Measurements from ENCODE around the gene KANK2.

Gene KANK2

DNA sequence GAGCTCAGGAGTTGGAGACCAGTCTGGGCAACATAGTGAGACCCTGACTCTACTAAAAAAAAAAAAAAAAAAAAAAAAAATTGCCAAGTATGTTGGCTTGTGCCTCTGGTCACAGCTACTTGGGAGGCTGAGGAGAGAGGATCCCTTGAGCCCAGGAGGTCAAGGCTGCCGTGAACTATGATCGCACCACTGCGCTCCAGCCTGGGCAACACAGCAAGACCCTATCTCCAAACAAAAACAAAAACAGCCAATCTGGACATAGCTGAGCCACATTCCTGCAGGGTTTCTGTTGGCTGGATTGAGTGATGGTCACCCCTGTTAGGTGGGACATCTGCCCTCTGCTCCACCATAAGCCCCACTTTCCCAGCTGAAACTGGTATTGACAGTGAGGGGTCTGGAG is 28.5 kb upstream of the KANK2 start:
- no peak for DNase-seq (ENCODE audit: low read depth)

DNA sequence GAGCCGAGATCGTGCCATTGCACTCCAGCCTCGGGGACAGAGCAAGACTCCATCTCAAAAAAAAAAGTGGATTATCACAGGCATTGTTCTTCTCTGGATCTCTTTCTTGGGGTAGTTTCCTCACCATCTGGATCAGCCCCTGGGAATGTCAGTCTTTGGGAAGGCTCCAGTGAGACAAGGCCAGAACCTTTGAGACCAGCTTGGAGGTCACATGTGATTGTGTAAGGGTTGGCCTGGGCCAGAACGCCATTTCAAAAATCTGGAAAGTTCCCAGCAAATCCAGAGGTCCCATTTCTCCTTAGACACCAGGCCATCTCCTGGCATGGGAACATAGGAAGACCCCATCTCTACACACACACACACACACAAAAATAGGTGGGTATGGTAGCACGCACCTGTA is 27.8 kb upstream of the KANK2 start:
- DNase-seq (ENCODE audit: low read depth): no peak

DNA sequence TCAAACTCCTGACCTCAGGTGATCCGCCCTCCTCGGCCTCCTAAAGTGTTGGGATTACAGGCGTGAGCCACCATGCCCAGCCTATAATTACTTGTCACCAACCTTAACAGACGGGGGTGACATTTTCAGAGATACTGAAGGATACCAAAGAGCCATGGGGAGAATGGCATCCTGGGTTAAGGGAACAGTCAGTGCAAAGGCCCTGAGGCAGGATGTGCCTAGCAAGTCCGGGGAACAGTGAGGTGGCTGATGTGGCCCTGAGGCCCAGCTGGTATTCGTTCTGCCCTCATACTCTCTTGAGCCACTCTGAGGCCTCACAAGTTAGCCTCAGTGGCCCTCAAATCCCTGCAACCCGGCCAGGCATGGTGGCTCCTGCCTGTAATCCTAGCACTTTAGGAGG is 27.1 kb upstream of the KANK2 start:
- no peak for DNase-seq (ENCODE audit: low read depth)

DNA sequence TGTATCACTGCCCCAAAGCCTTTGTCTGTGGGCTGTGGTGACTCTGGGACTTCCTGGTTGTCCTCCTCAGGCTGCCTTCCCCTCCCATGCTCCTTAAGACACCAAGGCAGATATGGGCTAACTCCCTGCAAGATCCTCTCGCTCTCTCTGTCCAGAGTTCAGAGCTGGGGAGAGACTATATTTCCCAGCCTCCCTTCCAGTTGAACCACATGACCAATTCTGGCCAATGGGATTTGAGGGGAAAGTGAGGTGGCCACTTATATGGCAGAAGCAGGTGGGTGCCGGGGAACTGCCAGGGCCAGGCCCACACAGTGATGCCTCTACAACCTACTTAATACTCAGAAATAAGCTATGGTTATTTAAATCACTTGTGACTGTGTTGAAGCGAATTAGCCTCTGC is 25.9 kb upstream of the KANK2 start:
- no peak for DNase-seq (ENCODE audit: low read depth)

DNA sequence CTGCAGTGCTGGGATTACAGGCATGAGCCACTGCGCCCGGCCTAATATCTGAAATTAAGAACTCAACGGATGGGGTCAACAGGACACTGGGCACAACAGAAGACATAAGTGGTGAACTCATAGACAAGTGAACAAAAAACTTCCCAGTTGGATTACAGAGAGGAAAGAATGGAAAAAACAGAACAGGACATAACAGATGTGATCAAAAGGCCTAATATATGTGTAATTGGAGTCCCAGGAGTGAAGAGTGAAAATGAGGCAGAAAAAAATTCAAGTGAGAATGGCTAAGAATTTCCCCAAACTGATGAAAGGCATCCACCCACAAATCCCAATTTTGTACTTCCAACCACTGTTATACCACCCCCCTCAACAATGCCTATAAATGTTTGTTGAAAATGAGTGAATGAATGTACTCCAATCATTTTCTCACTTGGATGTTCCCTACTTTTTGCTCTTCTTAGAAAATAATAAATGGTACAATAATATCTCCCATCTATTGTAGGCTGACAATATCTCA is 23.8 kb upstream of the KANK2 start:
- DNase-seq (ENCODE audit: low read depth): no peak

DNA sequence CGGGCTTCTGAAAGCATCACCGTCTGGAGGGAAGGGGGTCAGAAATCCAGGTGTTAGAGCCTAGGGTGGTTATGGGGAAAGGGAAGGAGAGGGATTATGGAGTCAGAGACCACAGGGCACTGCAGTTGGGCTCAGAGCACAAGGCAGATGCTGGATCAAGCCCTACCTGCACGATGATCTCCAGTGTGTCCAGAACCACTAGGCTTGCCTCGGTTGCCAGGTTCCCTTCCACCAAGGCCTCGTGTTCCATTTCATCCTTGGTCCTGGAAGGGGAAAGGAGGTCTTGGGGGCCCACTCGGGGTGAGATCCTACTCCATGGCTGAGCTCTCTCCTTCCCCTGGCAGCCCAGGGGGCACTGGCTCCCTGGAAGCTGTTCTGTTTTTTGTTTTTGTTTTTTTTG is 17.0 kb upstream of the KANK2 start:
- no peak for DNase-seq (ENCODE audit: low read depth)

DNA sequence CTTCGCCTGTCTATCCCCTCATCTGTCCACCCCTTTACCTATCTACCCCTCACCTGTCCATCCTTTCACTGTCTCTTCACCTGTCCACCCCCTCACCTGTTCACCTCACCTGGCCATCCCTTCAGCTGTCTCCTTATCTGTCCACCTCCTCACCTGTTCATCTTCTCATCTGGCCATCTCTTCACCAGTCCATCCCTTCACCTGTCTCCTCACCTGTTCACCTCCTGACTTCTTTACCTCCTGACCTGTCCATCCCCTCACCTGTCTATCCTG is 13.2 kb upstream of the KANK2 start:
- DNase-seq (ENCODE audit: low read depth): no peak

DNA sequence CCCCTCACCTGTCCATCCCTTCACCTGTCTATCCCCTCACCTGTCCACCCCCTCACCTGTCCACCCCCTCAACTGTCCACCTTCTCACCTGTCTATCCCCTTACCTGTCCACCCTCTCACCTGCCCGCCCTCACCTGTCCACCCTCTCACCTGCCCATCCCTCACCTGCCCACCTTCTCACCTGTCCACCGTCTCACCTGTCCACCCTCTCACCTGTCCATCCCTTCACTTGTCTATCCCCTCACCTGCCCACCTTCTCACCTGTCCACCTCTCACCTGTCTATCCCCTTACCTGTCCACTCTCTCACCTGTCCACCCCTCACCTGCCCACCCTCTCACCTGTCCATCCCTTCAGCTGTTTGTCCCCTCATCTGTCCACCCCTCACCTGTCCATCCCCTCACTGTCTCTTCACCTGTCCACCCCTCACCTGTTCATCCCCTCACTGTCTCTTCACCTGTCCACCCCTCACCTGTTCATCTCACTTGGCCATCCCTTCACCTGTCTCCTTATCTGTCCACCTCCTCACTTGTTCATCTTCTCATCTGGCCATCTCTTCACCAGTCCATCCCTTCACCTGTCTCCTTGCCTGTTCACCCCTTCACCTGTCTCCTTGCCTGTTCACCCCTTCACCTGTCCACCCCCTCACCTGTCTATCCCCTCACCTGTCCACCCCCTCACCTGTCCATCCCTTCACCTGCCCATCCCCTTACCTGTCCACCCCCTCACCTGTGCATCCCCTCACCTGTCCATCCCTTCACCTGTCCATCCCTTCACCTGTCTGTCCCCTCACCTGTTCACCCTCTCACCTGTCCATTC is 12.7 kb upstream of the KANK2 start:
- no peak for DNase-seq (ENCODE audit: low read depth)

DNA sequence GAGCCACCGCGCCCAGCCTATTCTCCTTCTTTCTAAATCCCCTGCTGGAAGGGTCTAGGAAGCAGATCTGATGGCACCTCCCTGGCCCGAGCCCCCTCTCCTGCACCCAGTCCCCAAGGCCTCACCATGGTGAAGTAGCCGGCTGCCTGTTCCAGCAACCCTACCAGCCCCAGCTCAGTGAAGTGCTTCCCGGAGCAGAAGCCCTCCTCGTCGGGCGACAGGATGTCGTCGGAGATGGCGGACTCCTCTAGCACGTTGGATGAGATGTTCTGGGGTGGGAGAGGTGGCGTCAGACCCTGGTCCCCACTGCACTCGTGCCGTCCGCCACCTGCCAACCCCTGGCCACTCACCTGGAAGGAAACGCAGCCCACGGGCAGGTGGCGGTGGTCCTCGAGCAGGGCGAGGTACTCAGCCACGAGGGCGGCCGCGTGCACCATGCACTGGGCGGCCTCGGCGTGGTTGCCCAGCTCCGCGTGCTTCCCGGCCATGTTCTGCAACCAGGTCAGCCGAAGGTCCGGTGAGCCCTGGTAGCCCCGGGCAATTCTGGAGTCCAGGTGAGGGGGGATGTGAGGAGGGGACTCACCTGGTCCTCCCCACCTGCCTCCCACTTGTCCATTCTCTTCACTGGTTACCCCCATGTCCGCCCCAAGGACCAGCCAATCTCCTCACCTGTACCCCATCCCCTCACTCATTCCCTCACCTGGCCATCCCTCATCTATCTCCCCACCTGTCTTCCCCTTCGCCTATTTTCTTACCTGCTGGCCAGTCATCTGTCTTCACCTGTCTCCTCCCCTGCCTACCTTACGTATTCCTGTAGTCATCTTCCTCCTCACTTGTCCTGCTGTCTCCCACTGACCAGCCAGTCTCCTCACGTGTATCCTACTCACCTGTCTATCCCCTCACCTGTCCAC is 11.5 kb upstream of the KANK2 start:
- DNase-seq (ENCODE audit: low read depth): no peak

DNA sequence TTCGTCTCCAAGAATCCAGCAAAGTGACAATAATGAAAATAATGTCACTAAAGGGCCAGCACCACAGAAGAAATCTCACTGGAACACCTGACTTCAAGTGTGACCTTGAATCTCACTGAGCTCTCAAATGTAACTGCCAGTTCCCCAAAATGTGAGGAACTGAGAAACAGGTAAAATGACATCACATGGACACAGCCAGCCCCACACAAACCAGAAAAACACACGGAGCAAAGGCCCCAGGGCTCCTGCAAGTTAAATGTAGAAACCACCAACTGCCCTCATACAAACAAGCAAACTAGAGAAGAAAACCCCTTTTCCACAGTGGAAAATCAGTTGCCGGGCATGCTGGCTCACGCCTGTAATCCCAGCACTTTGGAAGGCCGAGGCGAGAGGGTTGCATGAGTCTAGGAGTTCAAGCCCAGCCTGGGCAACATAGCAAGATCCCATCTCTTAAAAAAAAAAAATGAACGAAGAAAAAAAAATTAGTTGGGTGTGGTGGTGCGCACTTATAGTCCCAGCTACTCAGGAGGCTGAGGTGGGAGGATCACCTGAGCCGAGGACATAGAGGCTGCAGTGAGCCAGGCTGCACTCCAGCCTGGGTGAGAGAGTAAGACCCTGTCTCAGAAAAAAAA is 8.7 kb upstream of the KANK2 start:
- DNase-seq (ENCODE audit: low read depth): no peak

DNA sequence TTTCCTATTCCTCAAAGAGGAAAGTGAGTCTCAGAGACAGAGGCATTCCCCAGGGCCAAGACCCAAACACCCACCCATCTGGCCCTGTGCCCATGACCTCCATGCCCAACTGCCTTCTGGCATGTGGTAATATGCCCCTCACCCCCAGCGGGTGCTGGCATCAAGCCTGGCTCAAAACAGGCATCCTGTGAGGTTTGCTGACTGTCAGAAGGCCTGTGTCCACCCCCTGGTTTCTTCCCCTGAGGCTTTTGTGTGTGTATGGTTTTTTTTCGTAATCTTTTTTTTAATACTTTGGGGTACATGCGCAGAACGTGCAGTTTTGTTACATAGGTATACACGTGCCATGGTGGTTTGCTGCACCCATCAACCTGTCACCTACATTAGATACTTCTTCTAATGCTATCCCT is 7.6 kb upstream of the KANK2 start:
- DNase-seq (ENCODE audit: low read depth): no peak

DNA sequence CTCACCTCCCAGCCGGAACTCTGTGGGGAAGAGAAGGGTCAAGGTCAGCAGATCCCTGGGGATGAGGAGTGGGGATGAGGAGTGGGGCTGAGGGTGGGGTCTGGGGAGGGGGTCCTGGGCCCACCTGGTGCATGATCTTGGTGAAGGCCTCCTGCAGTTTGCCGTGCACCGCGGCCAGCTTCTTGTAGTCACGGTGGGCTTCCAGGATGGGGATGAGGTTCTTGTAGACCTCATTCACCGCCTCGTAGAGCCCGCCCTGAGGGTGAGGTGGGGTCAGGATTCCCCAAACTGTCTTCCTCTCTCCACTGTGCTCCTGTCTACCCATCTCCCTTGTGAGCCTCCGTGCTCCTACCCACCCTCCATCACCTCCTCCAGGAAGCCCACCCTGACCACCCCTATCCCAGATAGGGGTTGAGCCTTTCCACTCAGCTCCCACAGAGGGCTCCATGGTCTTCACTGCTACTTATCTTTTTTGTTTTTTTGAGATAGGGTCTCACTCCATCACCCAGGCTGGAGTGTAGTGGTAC is 6.8 kb upstream of the KANK2 start:
- DNase-seq (ENCODE audit: low read depth): no peak

DNA sequence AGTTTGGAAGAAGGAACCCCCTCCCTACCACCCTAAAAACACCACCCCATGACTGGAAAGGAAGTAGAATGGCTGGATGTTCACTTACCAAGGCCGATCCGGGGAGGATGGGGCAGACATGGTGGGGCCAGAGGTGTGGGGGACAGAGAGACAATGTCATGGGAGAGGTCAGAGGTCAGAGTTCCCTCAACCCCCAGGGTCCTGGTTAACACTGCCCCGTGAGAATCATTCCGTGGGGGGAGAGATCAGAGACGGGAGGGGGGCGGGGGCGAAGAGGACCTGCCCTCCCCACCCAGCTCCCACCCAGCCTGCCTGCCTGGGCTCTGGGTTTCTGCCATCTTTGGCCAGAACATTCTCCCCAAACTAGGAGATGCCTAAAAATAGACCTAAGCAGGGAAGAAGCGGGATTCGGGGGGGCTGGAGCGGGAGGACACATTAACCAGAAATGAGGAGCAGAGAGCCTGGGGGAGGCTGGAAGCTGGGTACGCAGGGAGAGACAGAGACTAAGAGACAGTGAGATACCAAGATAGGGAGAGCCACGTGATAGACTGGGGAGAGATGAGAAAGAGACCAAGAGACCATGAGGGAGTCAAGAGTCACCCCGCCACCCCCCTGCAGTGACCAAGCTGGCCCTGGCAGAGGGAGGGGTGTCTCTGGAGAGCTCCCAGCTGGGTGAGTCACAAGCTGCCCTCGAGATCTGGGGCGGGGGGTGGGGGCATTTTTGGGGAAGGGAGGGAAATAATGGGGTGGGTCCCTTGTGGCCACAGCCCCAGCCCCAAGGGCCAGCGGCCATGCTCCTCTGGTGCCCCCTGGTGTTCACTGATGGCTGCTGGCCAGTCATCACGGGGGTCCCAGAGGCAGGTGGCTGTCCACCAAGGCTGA is 6.1 kb upstream of the KANK2 start:
- DNase-seq (ENCODE audit: low read depth): no peak

DNA sequence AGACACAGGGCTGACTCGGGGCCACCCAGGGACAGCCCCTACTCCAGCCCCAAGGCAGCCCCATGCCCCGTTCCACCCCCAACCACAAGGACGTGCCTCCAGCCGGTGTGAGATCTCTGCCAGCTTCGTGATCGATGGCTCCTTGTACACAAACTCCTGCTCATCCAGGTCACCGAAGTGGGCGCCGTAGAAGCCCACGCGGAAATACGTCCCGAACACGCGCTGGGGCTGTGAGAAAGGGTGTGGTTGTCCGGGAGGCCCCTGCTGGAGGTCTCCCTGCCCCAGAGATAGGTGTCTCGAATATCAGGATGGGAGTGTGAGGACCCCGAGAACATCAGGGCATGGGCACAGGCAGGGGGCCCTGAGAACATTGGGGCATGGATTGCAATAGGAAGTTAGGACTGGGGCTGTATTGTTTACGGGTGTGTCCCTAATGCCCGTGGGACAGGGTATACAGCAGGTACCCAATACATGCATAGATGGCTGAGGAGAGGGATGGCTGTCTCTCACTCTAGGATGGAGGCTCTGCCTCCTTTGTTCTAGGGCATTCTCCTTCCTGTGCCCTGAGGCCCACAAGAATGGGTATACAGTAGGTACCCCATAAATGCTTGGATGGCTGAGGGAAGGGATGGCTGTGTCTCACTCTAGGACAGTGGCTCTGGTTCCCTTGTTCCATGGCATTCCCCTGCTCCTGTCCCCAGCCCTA is 5.3 kb upstream of the KANK2 start:
- no peak for DNase-seq (ENCODE audit: low read depth)

DNA sequence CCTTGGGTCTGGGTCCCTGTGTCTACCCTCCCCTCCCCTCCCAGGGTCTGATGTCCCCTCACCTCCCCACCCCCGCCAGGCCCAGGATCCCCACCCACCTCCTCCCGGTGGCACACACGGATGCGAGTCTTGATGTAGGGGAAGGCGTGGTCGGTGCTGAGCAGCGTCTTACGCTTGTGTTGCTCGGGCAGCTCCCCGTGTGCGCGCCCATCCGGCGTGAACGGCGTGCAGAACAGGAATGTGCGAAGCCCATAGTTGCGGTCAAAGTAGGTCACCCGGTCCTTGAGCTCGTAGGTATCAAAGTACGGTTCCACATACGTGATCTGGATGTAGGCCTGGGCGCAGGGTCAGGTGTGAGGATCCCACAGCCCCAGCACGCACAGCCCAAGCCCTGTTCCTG is 4.4 kb upstream of the KANK2 start:
- DNase-seq (ENCODE audit: low read depth): no peak

DNA sequence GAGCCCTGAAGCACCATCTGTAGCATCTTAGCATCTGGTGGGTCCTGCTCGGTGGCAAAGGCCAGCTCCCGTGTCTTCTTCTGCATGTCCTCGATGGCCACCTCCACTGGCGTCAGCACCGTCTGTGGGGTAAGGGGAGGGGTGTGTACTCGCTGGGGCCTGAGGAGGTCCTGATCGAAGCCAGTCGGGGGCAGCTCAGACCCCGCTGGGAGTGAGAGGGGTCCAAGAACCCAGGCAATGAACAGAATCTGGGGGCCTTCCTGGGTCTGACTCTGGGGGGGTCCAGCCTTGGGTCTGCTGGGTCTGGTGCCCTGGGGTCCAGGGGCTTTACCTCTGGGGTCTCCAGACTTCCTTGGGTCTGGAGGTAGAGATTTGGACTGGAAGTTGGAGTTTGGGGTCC is 3.6 kb upstream of the KANK2 start:
- no peak for DNase-seq (ENCODE audit: low read depth)

DNA sequence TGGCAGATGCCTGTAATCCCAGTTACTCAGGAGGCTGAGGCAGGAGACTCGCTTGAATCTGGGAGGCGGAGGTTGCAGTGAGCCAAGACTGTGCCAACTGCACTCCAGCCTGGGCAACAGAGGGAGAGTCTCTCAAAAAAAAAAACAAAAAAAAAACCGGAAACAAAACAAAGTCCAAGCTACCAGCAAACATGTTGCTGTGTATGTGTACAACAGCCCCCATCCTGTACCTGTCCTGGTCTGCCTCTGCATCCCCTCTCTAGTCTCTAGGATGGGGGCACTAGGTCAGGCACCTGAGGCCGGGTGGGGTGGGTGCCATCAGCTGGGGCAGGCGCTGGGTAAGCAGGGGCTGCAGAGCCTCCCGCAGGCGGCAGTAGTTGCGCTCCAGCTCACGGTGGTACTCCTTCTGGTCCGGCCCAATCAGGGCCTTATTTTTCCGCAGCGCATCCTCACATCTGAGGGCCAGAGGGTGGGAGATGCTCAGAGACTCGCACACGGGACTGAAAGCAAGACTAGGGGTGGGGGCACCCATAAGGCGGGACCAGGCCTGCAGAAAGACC is 2.8 kb upstream of the KANK2 start:
- DNase-seq (ENCODE audit: low read depth): no peak

DNA sequence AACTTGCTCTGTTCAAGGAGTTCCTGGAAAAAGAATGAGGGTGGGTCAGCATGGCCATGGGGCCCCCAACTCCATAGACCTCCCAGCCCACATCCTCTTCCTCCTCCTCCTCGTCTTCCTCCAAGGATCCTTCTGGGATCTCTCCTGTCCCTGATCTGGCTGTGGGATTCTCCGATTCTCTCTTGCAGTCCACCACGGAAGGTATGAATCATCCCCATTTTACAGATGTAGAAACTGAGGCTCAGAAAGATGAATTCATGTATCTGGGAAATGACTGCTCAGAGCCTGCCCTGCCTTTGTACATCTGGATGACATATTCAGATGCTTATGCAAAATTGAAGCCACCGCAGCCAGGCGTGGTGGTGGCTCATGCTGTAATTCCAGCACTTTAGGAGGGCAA is 2.2 kb upstream of the KANK2 start:
- DNase-seq (ENCODE audit: low read depth): no peak

DNA sequence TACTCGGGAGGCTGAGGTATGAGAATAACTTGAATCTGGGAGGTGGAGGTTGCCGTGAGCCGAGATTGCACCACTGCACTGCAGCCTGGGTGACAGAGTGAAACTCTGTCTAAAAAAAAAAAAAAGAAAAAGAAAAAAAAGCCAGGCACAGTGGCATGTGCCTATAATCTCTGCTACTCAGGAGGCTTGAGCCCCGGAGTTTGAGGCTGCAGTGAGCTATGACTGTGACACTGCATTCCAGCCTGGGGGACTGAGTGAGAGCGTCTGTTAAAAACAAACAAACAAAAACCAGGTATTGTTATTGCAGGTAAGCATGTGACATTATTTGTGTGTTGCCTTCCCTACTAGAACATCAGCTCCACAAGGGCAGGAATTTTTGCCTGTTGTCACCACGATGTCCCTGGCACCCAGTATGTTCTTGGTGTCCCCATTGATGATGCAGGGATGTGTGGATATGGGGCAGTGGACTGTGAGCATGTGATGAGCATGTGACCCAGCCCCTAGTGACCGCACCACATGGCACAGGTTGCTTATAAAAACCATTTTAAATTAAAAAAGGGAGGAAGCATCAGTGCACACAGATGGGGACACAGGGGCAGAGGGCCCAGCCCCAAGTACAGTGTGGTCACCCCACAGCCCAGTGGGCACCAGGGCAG is 1.6 kb upstream of the KANK2 start:
- DNase-seq (ENCODE audit: low read depth): no peak

DNA sequence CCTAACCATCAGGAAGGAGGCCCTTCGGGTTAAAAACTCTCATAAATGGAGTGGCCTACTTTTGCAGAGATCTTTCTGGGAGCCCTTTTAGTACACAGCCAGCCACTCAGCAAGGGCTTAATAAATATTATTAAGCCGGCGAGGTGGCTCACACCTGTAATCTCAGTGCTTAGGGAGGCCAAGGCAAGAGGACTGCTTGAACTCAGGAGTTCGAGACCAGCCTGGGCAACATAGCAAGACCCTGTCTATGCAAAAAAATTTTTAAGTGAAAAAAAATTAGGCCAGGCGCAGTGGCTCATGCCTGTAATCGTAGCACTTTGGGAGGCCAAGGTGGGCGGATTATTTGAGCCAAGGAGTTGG is 810 bp upstream of the KANK2 start:
- DNase-seq (ENCODE audit: low read depth): no peak

Data from T-helper 22 cell (primary cell).